G401.6 (cell line): ENCODE measurements around the gene SRPX2.

ENCODE experiments used
- FAIRE-seq: peaks from 2 replicates; lab custom pipeline; 2012; peaks lifted over from hg19 to GRCh38; lab: Jason Lieb, UNC

The SRPX2 gene

DNA sequence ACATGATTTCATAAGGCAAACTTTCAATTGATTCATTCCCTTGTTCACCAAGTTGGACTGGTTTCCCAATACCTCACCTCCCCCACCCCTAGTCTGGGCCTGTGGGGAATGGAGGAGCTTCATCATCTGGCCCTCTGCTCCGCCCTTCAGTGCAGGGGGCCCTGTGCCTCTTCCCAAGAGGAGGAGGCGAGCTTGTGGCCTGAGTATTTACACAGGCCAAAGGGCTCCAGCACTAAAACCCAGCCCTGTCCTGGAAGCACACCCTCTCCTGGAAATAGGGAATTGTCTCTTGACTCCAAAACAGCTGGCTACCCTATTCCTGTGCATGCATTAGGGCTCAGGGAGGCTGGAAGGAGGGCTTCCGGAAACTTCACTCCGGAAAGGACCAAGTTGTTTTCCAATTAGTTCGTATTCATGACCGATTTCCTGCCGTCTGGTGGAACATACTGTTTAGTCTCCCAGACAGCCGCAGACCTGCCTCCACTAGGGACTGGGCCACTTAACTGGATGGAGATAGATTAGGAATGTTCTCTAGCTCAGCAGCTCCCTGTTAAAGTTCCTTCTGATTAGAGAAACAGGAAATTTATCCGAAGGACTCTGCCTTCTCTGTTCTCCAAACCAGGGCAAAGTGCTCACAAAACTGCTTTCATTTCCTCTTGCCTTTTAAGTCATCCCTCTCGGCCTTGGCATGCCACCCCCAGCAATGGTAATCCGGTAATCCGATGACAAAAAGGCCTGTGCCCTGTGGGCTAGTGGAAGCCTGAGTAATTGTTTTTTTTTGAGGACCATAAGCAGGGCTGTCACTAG lies 5.8 kb downstream of the SRPX2 start:
- no peak for FAIRE-seq

DNA sequence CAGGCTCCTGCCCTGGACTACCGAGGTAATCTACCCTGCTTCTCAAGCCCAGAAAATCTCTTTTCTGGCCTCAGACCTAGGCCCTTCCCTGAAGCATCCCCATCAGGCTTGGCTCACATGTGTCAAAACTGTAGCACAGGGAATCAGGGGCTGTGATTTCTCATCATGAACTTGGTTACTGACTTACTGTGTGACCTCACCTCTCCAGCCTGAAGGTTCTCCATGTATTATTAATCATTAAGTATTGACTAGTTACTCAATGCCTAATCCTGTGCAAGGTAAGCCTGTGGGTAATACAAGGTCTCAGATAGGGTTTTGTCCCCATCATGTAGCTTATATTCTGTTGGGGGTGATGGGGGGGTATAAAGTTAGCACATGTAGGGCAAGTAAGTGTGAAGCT lies 6.8 kb downstream of the SRPX2 start:
- no peak for FAIRE-seq

DNA sequence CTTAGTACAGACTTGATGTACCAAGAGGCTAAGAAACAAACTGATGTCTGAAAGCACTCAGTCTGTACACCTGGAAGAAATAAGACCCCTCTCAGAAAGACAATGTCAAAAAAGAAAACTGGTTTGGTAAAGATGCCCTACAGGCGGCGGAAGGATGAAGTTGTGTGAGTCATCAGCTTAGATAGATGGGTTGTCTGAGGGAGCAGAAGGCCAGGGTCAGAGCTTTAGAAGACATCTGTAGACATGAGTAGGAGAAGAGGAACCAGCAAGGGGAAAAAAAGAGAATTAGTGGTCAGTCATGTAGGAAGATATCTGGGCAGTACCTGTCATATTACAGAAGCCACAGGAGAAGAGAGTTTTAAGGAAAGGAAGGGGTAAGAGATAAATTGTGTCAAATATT lies 8.3 kb downstream of the SRPX2 start:
- no peak for FAIRE-seq

DNA sequence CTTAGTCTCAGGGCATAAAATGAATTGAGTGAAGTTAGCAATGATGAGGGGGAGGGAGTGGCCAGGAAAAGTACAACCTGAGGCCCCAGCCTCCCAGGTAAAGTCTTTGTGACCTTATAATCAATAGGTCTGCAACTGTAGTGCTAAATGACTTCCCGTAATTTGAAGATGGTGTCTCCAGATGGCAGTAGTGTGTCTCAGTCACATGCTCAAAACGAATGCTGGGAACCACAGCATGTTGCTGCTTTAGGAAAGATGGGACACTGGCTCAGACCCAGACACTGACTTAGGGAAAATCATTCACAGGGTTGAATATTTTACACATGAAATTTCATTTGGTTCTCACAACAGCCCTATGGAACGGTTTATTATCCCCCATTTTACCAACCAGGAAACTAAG lies 10.3 kb downstream of the SRPX2 start:
- no peak for FAIRE-seq

- FAIRE-seq = no peak
Observed at GRCh38 chrX:100658941-100659381, 15.0 kb downstream of the SRPX2 start.

- FAIRE-seq = no peak
Observed at GRCh38 chrX:100659431-100660137, 15.6 kb downstream of the SRPX2 start.

- no peak for FAIRE-seq
Observed at GRCh38 chrX:100662170-100662569, 18.2 kb downstream of the SRPX2 start.

DNA sequence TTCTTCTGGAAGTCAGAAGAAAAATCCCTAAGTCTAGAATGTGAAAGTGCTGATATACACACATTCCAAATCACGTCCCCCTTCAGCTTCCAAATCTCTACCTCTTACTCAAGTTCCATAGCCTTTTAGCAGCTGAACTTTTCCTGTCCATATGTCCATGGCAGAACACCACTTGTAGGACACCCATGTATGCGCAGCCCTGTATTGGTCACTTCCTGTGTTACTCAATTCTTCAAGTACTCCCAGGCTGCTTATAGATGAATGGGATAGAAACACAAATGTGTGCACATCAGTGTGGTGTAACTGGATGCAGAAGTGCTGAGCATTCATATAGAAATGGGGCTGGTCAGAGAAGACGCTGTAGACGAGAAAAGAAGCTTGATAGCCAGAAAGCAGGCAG lies 18.8 kb downstream of the SRPX2 start:
- FAIRE-seq = no peak

DNA sequence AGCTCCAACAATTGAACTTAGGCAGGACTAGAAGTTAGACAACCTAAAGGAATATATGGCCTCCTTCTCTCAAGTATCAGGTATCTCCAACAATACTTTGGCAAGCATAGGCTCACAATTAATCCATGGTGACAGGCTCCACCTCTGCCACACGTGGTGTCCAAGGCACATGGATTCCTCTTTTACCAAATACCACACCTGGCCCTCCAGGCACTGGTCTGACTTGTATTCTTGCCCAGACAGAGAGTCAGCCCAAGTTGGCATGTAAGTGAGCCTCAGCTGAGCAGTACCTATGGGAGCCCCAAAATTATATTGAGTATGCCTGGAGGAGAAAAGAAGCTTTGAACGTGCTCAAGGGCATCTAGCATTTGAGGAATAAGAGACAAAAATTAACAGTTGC lies 19.6 kb downstream of the SRPX2 start:
- FAIRE-seq = no peak

GRCh38 chrX:100672966-100673365 lies 29.0 kb downstream of the SRPX2 start:
- no peak for FAIRE-seq

- no peak for FAIRE-seq
Observed at GRCh38 chrX:100673397-100673953, 29.5 kb downstream of the SRPX2 start.

- FAIRE-seq = no peak
Observed at GRCh38 chrX:100674705-100675104, 30.7 kb downstream of the SRPX2 start.

DNA sequence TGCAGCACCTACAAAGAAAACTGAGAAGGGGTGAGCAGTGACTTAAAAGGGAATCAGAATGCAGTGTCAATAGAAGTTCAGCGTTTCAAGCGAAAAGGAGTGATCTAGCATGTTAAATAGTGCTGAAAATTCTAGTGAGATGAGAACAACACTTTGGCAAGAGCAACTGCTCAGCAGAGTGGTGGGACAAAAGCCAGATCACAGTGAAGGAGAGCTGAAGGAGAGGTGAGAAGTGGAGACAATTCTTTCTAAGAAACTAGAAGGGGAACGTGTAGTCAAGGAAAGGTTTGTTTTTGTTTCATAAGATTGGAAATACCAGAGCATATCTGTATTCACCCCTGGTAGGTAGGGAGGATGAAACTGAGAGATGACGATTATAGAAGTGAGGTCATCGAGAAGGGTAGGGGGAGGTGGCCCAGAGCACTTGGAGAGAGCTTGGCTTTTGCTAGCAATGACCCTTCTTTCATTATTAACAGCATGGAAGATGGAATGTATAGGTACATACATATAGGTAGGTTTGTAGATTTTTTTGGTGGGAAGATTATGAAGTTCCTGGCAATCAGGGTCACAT lies 33.7 kb downstream of the SRPX2 start:
- FAIRE-seq = no peak

GRCh38 chrX:100680756-100681155 lies 36.8 kb downstream of the SRPX2 start:
- FAIRE-seq = no peak

- FAIRE-seq = no peak
Observed at GRCh38 chrX:100681599-100681998, 37.6 kb downstream of the SRPX2 start.

- no peak for FAIRE-seq
Observed at GRCh38 chrX:100682939-100683338, 38.9 kb downstream of the SRPX2 start.

GRCh38 chrX:100685284-100685996 lies 41.4 kb downstream of the SRPX2 start:
- peak; percentile 93 for FAIRE-seq

GRCh38 chrX:100685997-100686305 lies 42.0 kb downstream of the SRPX2 start:
- FAIRE-seq = no peak

- FAIRE-seq = no peak
Observed at GRCh38 chrX:100687128-100687527, 43.1 kb downstream of the SRPX2 start.

GRCh38 chrX:100687546-100687945 lies 43.5 kb downstream of the SRPX2 start:
- no peak for FAIRE-seq

DNA sequence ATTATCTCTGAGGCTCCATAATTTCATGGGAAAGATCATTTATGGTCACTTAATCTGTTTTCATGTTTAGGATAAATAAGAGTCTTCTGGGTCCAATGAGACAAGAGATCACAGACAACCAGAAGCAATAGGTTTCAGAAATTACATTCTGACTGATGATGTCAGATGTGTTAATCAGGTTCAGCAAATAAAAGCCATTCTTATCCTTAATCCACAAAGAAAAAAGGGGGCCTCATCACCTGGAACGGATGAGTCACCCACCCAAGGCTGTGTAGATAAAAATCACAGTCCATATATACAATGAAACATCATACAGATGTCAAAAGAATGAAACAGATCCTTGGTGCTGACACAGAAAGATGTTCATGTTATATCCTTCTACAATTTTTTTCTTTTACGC lies 51.3 kb downstream of the SRPX2 start:
- FAIRE-seq = no peak

DNA sequence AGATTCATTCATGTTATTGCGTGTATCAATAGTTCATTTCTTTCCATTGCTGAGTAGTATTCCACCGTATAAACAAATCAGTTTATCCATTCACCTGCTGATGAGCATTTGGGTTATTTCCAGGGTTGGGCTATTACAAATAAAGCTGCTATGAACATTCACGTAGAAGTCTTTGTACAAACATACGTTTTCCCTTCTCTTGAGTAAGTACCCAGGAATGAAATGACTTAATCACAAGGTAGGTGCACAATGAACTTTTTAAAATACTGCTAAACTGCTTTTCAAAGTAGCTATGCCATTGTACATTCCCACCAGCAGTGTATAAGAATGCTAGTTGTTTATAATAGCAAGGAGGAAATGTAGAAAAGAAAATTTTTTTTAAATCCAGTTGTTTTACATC lies 52.0 kb downstream of the SRPX2 start:
- FAIRE-seq = no peak
